Endothelial cell of umbilical vein (primary cell): Measurements from ENCODE around the gene ELK3. TPM values are rescaled to one million over a fixed set of nuclear protein-coding genes. Genes with fewer than 3 reads are reported as not detected.

ENCODE experiments used
- BruUV-seq: library from RNA; stranded (reverse); fragments of 400-500 nt; replicated peaks from 2 replicates; lab custom pipeline; 2021; lab: Mats Ljungman, UMichigan
- CTCF ChIA-PET: fragments of 300-600, 350-600 bp; sonication (Branson Sonifier 250); formaldehyde crosslinking; loops from one replicate; lab custom pipeline; 2021; ENCODE audit warnings: antibody characterized with exemption, inconsistent platforms; lab: Charles Lee
- POLR2A ChIA-PET: fragments of 300-600, 350-600 bp; sonication (Branson Sonifier 250); formaldehyde crosslinking; loops from one replicate; lab custom pipeline; 2021; ENCODE audit warnings: antibody characterized with exemption, inconsistent platforms; lab: Charles Lee
- DNase-seq: peaks from one replicate; pipeline ENCODE4 v3.0.0-alpha.2; 2011; ENCODE audit warnings: low read depth, low spot score
- FAIRE-seq: peaks from 2 replicates; lab custom pipeline; 2011; peaks lifted over from hg19 to GRCh38; lab: Jason Lieb, UNC
- H2AFZ ChIP-seq: 2 replicates; pipeline ENCODE4 v1.6.0; 2012; ENCODE audit warnings: low read depth, low read length, control low read depth, inconsistent platforms
- H3K27ac ChIP-seq: 2 replicates; pipeline ENCODE4 v1.5.1; 2011; ENCODE audit warnings: low read depth, mild to moderate bottlenecking, control low read depth, low read length, moderate library complexity; ENCODE audit not compliant: insufficient read depth
- H3K27me3 ChIP-seq, 2 experiments: 2 replicates each; pipeline versions ENCODE4 v1.6.0 to v1.6.1; 2011; ENCODE audit warnings: low read length in 2 of 2, mixed read lengths in 1 of 2; ENCODE audit not compliant: control insufficient read depth in 2 of 2, insufficient read depth in 2 of 2
- H3K36me3 ChIP-seq, 2 experiments: 2 replicates in 1 of 2; 3 replicates in 1 of 2; pipeline ENCODE4 v1.5.1; 2011; ENCODE audit warnings: low read length in 2 of 2, mild to moderate bottlenecking in 1 of 2, moderate library complexity in 1 of 2; ENCODE audit not compliant: control insufficient read depth in 2 of 2, insufficient read depth in 2 of 2; ENCODE audit errors: extremely low read depth in 1 of 2
- H3K4me1 ChIP-seq: 3 replicates; pipeline ENCODE4 v1.5.1; 2011; ENCODE audit warnings: mild to moderate bottlenecking, low read length; ENCODE audit not compliant: control insufficient read depth, insufficient read depth; ENCODE audit errors: extremely low read depth
- H3K4me2 ChIP-seq: 2 replicates; pipeline ENCODE4 v1.6.1; 2011; ENCODE audit warnings: low read length, control low read depth, mixed read lengths; ENCODE audit not compliant: insufficient read depth
- H3K4me3 ChIP-seq, 3 experiments: fragments of 200-600 bp in 1 of 3; sonication (generic), shearing (Covaris generic) in 1 of 3; replicated peaks in 1 of 3; 2 replicates each; pipeline ENCODE4 v1.5.1; 2011 to 2016; ENCODE audit warnings: control low read depth in 3 of 3, low read length in 3 of 3, mild to moderate bottlenecking in 2 of 3, inconsistent platforms in 1 of 3, low read depth in 1 of 3, moderate library complexity in 1 of 3; ENCODE audit not compliant: insufficient read depth in 1 of 3
- H3K79me2 ChIP-seq: 2 replicates; pipeline ENCODE4 v1.6.0; 2012; ENCODE audit warnings: low read length, inconsistent platforms; ENCODE audit not compliant: control insufficient read depth, insufficient read depth
- H3K9ac ChIP-seq: replicated peaks from 2 replicates; pipeline ENCODE3; 2011; ENCODE audit warnings: low read length, control low read depth; ENCODE audit not compliant: insufficient read depth; ENCODE audit errors: extremely low read depth
- H3K9me1 ChIP-seq: replicated peaks from 3 replicates; pipeline ENCODE4 v1.6.0; 2011; ENCODE audit warnings: mild to moderate bottlenecking, low read length; ENCODE audit not compliant: control insufficient read depth, insufficient read depth; ENCODE audit errors: extremely low read depth
- H3K9me3 ChIP-seq: replicated peaks from 2 replicates; pipeline ENCODE4 v1.5.1; 2012; ENCODE audit warnings: low read length, inconsistent platforms; ENCODE audit not compliant: control insufficient read depth, insufficient read depth
- H4K20me1 ChIP-seq: replicated peaks from 2 replicates; pipeline ENCODE3; 2011; ENCODE audit warnings: mild to moderate bottlenecking, low read length; ENCODE audit not compliant: control insufficient read depth, insufficient read depth; ENCODE audit errors: extremely low read depth
- FOS ChIP-seq: IDR thresholded peaks from 2 replicates; pipeline ENCODE4 v1.6.1; 2011; ENCODE audit warnings: mild to moderate bottlenecking, low read length, moderate library complexity, borderline replicate concordance; ENCODE audit not compliant: insufficient read depth
- GATA2 ChIP-seq: IDR thresholded peaks from 2 replicates; pipeline ENCODE4 v1.7.0; 2011; ENCODE audit warnings: low read depth, mild to moderate bottlenecking, moderate library complexity, mixed read lengths, low read length; ENCODE audit not compliant: insufficient read length, insufficient read depth
- JUN ChIP-seq: IDR thresholded peaks from 2 replicates; pipeline ENCODE4 v1.6.1; 2011; ENCODE audit warnings: borderline replicate concordance, low read depth; ENCODE audit not compliant: insufficient read length, insufficient read depth
- POLR2A ChIP-seq: IDR thresholded peaks from 2 replicates; pipeline ENCODE4 v1.6.1; 2012; ENCODE audit warnings: low read depth, mild to moderate bottlenecking, control low read depth, low read length
- POLR2AphosphoS5 ChIP-seq: IDR thresholded peaks from 2 replicates; pipeline ENCODE4 v1.6.1; 2012; ENCODE audit warnings: low read depth, mild to moderate bottlenecking, control low read depth, low read length, moderate library complexity; ENCODE audit not compliant: insufficient read depth
- dilution Hi-C: fragments of 300-500 bp; cut with MboI; formaldehyde crosslinking; loops from one replicate; pipeline ENCODE4 v1.15.0; 2019; ENCODE audit warnings: low sequenced_read_pairs; ENCODE audit not compliant: extremely low pct_ligation_motif_present
- intact Hi-C: fragments of 100-400 bp; cut with micrococcal nuclease; formaldehyde crosslinking; loops from one replicate; pipeline ENCODE4 v1.10.0; 2022
- polyA plus RNA-seq, 4 experiments: library from polyadenylated mRNA; depleted of rRNA in 3 of 4; stranded (reverse) in 3 of 4; unstranded in 1 of 4; fragments of >200 nt; gene quantifications; 2 replicates each; pipeline versions ENCODE4 v1.2.1 to v1.2.3, GENCODE V29; 2011 to 2012; ENCODE audit warnings: missing spikeins in 1 of 4
- total RNA-seq: library from RNA; stranded (reverse); gene quantifications from 2 replicates; pipeline ENCODE4 v1.2.3, GENCODE V29; 2021
- TF ChIP-seq, protein P1 (sequence below): IDR thresholded peaks from 2 replicates; pipeline ENCODE4 v1.6.1; 2011; ENCODE audit not compliant: insufficient read depth, insufficient read length

ELK3 gene
- total and polyA plus RNA-seq, 2 donors (not counting 3 experiments of a cell fraction or from before 2014, with no cell fraction given) = 64.8 to 132 TPM

DNA sequence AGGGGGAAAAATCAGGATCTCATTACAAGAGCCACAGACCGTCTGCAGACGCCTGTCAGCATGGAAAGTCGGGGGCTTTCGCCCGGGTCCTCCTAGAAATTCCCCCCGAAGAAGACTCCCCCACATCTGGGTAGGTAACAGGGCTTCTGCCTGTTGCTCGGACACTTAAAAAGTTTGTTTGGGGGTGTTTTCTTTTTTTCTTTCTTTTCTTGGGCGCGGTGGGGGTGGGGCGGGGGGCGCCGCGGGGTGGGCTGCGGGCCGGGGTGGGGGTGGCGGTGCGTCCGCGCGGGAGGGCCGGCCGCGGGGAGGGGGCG lies 358 bp downstream of the ELK3 start:
- H2AFZ ChIP-seq = no peak overlapping the region
- peak overlapping the region; percentile 100 for H3K9ac ChIP-seq
- DNase-seq (no peak), FAIRE-seq (no peak)
- H3K9me3 ChIP-seq = no peaks in the 10 kb centered on the region
- intact Hi-C loops = loop anchor here (1.0 to 2.0 kb wide), 4 partner anchors 14 to 50 kb away; no protein-coding TSS in a partner anchor
- ChIA-PET POLR2A (no interaction called here), CTCF (interaction anchor here (2.9 kb wide), 1 partner anchor 21 kb away, joined by 15 read pairs; no protein-coding TSS in a partner anchor)
- dilution Hi-C loops = no loop called here
- peaks cover 44% of the 10 kb centered on the region for H3K79me2 ChIP-seq
- peaks cover 0 to 2% of the 10 kb centered on the region in 2 experiments for H3K36me3 ChIP-seq
- H3K9me1 ChIP-seq = no peaks in the 10 kb centered on the region
- no peaks in the 10 kb centered on the region for H4K20me1 ChIP-seq
- TF ChIP-seq GATA2 (no peak), POLR2A (peak; percentile 90), POLR2AphosphoS5 (peak; percentile 75)
- no peak overlapping the region for H3K4me2 ChIP-seq
- H3K27ac ChIP-seq = peak overlapping the region; percentile 100
- peak overlapping the region; percentile 65 to 95 (median 90) for H3K4me3 ChIP-seq
- peaks cover 35% of the 10 kb centered on the region for H3K4me1 ChIP-seq
- BruUV-seq = no TSS peak
- H3K27me3 ChIP-seq = no peaks in the 10 kb centered on the region

DNA sequence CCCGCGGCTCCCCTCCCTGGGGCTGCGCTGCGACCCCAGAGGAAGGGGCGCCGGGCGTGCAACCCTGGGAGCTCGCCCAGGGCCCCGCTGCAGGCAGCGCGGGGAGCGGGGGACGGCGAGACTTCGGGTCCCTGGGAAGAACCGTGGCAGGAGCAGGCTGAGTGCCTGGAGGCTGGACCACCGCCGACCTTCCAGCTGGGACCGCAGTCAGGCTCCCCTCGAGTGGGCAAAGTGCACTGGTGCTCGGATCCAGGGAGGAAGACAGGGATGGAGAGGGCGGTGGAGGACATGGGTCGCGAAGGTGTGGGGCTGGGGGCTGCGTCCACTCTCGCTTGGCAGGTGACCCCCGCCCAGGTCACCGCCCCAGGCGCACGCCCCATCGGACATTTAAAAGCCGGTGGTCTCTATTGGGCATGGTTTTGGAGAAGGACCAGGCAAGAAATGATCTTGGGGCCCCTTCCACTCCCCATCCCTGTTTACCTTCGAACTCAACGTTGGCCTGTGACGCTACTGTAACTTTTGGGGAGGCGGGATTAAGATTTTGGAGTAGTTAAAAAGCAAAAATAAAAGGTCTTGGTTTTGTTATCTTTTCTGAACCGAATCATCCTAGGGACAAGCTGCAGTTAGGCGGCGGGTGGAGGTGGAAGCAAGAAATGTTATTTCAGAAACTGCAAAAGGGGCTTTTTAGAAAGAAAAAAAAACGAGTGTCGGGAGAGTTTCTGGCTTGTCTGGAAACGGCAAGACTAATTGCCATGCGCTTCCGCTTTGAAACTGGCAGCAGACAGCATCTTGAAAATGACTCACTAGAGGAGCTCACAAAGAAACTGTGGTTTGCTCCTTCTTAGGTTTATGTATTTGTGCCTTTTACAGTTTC lies 1.0 kb downstream of the ELK3 start:
- Histone ChIP-seq H3K27me3 (no peaks in the 10 kb centered on the region), H2AFZ (no peak overlapping the region), H3K79me2 (peaks cover 51% of the 10 kb centered on the region), H3K9me3 (no peaks in the 10 kb centered on the region), H3K36me3 (peaks cover 0 to 2% of the 10 kb centered on the region in 2 experiments), H4K20me1 (peaks cover 1% of the 10 kb centered on the region), H3K4me3 (peak overlapping the region; percentile 65 to 90 (median 68)), H3K4me1 (peaks cover 40% of the 10 kb centered on the region), H3K9me1 (no peaks in the 10 kb centered on the region), H3K9ac (peak overlapping the region; percentile 100), H3K27ac (peak overlapping the region; percentile 100), H3K4me2 (peak overlapping the region; percentile 25)
- CTCF ChIA-PET = interaction anchor here (0.7 to 2.9 kb wide), 11 partner anchors 9 to 131 kb away, joined by 3 to 15 read pairs (median 4); no protein-coding TSS in a partner anchor
- intact Hi-C loops = loop anchor here (1.0 to 5.0 kb wide), 8 partner anchors 14 to 588 kb away; no protein-coding TSS in a partner anchor
- DNase-seq = peak; percentile 83
- FAIRE-seq = peak; percentile 54
- POLR2A ChIA-PET = interaction anchor here (0.6 to 0.9 kb wide), 4 partner anchors 14 to 242 kb away, joined by 3 to 4 read pairs (median 3); no protein-coding TSS in a partner anchor
- TF ChIP-seq, protein P1, sequence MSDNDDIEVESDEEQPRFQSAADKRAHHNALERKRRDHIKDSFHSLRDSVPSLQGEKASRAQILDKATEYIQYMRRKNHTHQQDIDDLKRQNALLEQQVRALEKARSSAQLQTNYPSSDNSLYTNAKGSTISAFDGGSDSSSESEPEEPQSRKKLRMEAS = no peak
- TF ChIP-seq JUN (peak; percentile 38), POLR2A (peak; percentile 68), GATA2 (no peak), FOS (peak; percentile 61)
- dilution Hi-C loops = no loop called here
- TSS peak; percentile 80 for BruUV-seq
